ENCODE data around the gene RAB20. TPM values are rescaled to one million over a fixed set of nuclear protein-coding genes. Genes with fewer than 3 reads are reported as not detected.

Gene RAB20
- total and polyA plus RNA-seq, 9 of the 15 experiments (the other 6 are each of a cell fraction or from before 2014, with no cell fraction given) = 0.62 to 9.2 (median 5.4) TPM

DNA sequence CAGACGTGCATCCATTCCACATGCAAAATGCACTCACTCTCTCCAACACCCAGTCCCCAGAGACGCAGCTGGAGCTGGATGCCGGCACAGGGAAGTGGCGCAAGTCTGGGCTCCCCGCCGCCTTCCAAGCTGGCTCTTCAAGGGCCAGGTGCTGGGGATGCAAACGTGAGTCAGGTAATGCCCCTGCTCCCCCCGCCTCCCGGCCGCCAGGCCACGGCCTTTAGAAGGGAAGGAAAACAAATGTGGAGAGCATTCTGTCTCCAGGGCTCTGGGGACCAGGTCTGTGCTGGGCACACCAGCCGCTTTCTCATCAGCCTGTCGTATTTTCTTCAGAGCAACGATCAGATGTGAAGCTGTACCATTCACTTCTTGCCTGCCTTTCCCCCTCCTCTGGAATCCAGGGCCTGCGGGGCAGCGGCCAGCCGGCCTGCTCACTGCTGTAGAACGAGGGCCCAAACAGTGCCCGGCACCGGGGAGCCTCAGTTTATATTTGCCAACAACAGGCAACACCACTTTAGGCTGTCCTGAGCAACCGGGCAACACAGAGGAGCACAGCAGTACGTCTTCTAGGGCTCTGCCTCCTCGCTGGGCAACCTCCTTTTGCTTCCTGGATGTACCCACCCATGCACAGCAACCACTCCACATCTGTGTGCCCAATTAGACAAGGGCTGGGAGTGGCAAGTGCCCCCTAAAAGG is 3.8 kb downstream of the RAB20 start:
- FAIRE-seq (no peak), ATAC-seq (no peak), DNase-seq (ENCODE audit: extremely low read depth in 1 of 4, low spot score in 3 of 4) (no peak)
- WGBS (ENCODE audit: insufficient coverage, low coverage, missing lambda C conversion rate) = 60% methylated on average over 16 of the region's 23 CpGs
- Histone ChIP-seq H3K9me1 (ENCODE audit: control insufficient read depth, insufficient read depth, low read length) (no peaks in the 10 kb centered on the region), H4K20me1 (replicated peaks; ENCODE audit: control insufficient read depth, insufficient read depth, low read length) (no peaks in the 10 kb centered on the region), H2AFZ (ENCODE audit: low read depth, low read length) (no peak overlapping the region), H3K4me1 (replicated peaks in 1 of 2; ENCODE audit: control insufficient read depth in 2 of 2, insufficient read depth in 2 of 2, low read length in 2 of 2) (peaks cover 10 to 36% of the 10 kb centered on the region in 2 experiments; a peak in 4 of 5 replicates), H3K4me3 (no peak overlapping the region), H3K9me3 (replicated peaks; ENCODE audit: control insufficient read depth, insufficient read depth, low read depth, low read length) (no peaks in the 10 kb centered on the region), H3K9ac (ENCODE audit: insufficient read depth in 1 of 2, low read depth in 2 of 2, low read length in 2 of 2) (no peak overlapping the region), H3K27me3 (ENCODE audit: control insufficient read depth in 2 of 2, insufficient read depth in 2 of 2, low read length in 2 of 2) (no peaks in the 10 kb centered on the region), H3K4me2 (ENCODE audit: insufficient read depth, low read length) (no peak overlapping the region), H3K27ac (ENCODE audit: extremely low read depth, low read depth, low read length) (no peak overlapping the region), H3K79me2 (ENCODE audit: control insufficient read depth, insufficient read depth, low read length) (peaks cover 33% of the 10 kb centered on the region), H3K36me3 (ENCODE audit: control insufficient read depth, insufficient read depth, low read length) (peaks cover 4% of the 10 kb centered on the region; the same call in 1 of the 3 replicates)
- ChIA-PET CTCF (ENCODE audit: low intra/inter-chr PET ratio) (no interaction called here), POLR2A (interaction anchor here (0.6 kb wide), 1 partner anchor 65 kb away, joined by 3 read pairs; no protein-coding TSS in a partner anchor)
- intact Hi-C loops (cut with micrococcal nuclease) (no loop called here), in situ Hi-C loops (cut with MboI) (no loop called here)
- no TSS peak for BruUV-seq (replicated peaks)
- TF ChIP-seq ZNF785 (CRISPR knock-in tag; IDR thresholded peaks at IDR 0.05) (no peak), DPF2 (IDR thresholded peaks at IDR 0.05) (no peak), HDAC6 (IDR thresholded peaks at IDR 0.05; ENCODE audit: low read depth, low read length) (no peak), ZNF217 (CRISPR knock-in tag; IDR thresholded peaks at IDR 0.05) (no peak), ZNF717 (CRISPR knock-in tag; IDR thresholded peaks at IDR 0.05) (no peak), POLR3A (IDR thresholded peaks at IDR 0.05; ENCODE audit: borderline replicate concordance, extremely low read depth, insufficient read depth, insufficient read length) (no peak), GTF2F1 (IDR thresholded peaks at IDR 0.05; ENCODE audit: low read depth, low read length) (no peak), MTF1 (CRISPR knock-in tag; IDR thresholded peaks at IDR 0.05; ENCODE audit: borderline replicate concordance) (no peak), ZKSCAN3 (CRISPR knock-in tag; IDR thresholded peaks at IDR 0.05) (no peak), SPI1 (IDR thresholded peaks at IDR 0.05; ENCODE audit: borderline replicate concordance, low read depth, low read length) (no peak), RBBP5 (IDR thresholded peaks at IDR 0.05; ENCODE audit: borderline replicate concordance, insufficient read depth, low read length, poor library complexity, severe bottlenecking) (no peak)
- TF ChIP-seq, protein P1, sequence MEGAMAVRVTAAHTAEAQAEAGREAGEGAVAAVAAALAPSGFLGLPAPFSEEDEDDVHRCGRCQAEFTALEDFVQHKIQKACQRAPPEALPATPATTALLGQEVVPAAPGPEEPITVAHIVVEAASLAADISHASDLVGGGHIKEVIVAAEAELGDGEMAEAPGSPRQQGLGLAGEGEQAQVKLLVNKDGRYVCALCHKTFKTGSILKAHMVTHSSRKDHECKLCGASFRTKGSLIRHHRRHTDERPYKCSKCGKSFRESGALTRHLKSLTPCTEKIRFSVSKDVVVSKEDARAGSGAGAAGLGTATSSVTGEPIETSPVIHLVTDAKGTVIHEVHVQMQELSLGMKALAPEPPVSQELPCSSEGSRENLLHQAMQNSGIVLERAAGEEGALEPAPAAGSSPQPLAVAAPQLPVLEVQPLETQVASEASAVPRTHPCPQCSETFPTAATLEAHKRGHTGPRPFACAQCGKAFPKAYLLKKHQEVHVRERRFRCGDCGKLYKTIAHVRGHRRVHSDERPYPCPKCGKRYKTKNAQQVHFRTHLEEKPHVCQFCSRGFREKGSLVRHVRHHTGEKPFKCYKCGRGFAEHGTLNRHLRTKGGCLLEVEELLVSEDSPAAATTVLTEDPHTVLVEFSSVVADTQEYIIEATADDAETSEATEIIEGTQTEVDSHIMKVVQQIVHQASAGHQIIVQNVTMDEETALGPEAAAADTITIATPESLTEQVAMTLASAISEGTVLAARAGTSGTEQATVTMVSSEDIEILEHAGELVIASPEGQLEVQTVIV (CRISPR knock-in tag; IDR thresholded peaks at IDR 0.05; ENCODE audit: borderline replicate concordance) = no peak
- TF ChIP-seq, protein P2, sequence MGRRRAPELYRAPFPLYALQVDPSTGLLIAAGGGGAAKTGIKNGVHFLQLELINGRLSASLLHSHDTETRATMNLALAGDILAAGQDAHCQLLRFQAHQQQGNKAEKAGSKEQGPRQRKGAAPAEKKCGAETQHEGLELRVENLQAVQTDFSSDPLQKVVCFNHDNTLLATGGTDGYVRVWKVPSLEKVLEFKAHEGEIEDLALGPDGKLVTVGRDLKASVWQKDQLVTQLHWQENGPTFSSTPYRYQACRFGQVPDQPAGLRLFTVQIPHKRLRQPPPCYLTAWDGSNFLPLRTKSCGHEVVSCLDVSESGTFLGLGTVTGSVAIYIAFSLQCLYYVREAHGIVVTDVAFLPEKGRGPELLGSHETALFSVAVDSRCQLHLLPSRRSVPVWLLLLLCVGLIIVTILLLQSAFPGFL (CRISPR knock-in tag; IDR thresholded peaks at IDR 0.05) = no peak
- TF ChIP-seq, protein P3, sequence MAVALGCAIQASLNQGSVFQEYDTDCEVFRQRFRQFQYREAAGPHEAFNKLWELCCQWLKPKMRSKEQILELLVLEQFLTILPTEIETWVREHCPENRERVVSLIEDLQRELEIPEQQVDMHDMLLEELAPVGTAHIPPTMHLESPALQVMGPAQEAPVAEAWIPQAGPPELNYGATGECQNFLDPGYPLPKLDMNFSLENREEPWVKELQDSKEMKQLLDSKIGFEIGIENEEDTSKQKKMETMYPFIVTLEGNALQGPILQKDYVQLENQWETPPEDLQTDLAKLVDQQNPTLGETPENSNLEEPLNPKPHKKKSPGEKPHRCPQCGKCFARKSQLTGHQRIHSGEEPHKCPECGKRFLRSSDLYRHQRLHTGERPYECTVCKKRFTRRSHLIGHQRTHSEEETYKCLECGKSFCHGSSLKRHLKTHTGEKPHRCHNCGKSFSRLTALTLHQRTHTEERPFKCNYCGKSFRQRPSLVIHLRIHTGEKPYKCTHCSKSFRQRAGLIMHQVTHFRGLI (CRISPR knock-in tag; IDR thresholded peaks at IDR 0.05) = no peak
- TF ChIP-seq, protein P4, sequence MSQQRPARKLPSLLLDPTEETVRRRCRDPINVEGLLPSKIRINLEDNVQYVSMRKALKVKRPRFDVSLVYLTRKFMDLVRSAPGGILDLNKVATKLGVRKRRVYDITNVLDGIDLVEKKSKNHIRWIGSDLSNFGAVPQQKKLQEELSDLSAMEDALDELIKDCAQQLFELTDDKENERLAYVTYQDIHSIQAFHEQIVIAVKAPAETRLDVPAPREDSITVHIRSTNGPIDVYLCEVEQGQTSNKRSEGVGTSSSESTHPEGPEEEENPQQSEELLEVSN (IDR thresholded peaks at IDR 0.05; ENCODE audit: borderline replicate concordance in 1 of 2, extremely low read depth in 1 of 2, insufficient read depth in 1 of 2, insufficient read length in 1 of 2, low read depth in 1 of 2, low read length in 1 of 2, poor library complexity in 1 of 2, severe bottlenecking in 1 of 2) = no peak
